K562 (cell line): ENCODE data around the gene ZBTB16. TPM values are rescaled to one million over a fixed set of nuclear protein-coding genes. Genes with fewer than 3 reads are reported as not detected.

Source experiments
- ATAC-seq: fragments of 200-7000 bp; cut with Tn5 transposase; 3 replicates; pipeline ENCODE4 v1.9.1; 2020; ENCODE audit warnings: moderate library complexity
- BruUV-seq: library from RNA; stranded (reverse); fragments of 400-500 nt; replicated peaks from 2 replicates; lab custom pipeline; 2021; lab: Mats Ljungman, UMichigan
- CTCF ChIA-PET: fragments of 300-600 bp; formaldehyde crosslinking; extraction: SDS; loops from one replicate; lab custom pipeline; 2021; ENCODE audit warnings: low intra/inter-chr PET ratio; lab: Yijun Ruan, JAX
- POLR2A ChIA-PET: fragments of 300-600, 350-650 bp; sonication (Branson Sonifier 250); formaldehyde crosslinking; extraction: SDS; loops from one replicate; lab custom pipeline; 2021; ENCODE audit warnings: antibody characterized with exemption, inconsistent platforms; lab: Yijun Ruan, JAX
- DNase-seq, 4 experiments: peaks; one replicate each; pipeline versions ENCODE4 v3.0.0 to v3.0.0-alpha.2; 2011 to 2018; ENCODE audit warnings: low spot score in 3 of 4, mixed read lengths in 3 of 4; ENCODE audit errors: extremely low read depth in 1 of 4
- FAIRE-seq: peaks from 2 replicates; lab custom pipeline; 2011; peaks lifted over from hg19 to GRCh38; lab: Jason Lieb, UNC
- H2AFZ ChIP-seq: 2 replicates; pipeline ENCODE4 v1.6.0; 2011; ENCODE audit warnings: low read depth, low read length, control low read depth, inconsistent platforms
- H3K27ac ChIP-seq: fragments of 200-600 bp; 3 replicates; pipeline ENCODE4 v1.8.0; 2011; ENCODE audit warnings: low read depth, mild to moderate bottlenecking, control low read depth, inconsistent platforms, low read length, moderate library complexity, mixed read lengths; ENCODE audit errors: extremely low read depth
- H3K27me3 ChIP-seq, 2 experiments: fragments of 300-600 bp in 1 of 2; 2 replicates in 1 of 2; 3 replicates in 1 of 2; pipeline versions ENCODE4 v1.6.0 to v1.8.0; 2011; ENCODE audit warnings: inconsistent platforms in 2 of 2, low read length in 2 of 2, mild to moderate bottlenecking in 1 of 2, mixed read lengths in 1 of 2, moderate library complexity in 1 of 2; ENCODE audit not compliant: control insufficient read depth in 2 of 2, insufficient read depth in 2 of 2
- H3K36me3 ChIP-seq: fragments of 300-600 bp; 3 replicates; pipeline ENCODE4 v1.8.0; 2011; ENCODE audit warnings: mild to moderate bottlenecking, low read length, inconsistent platforms; ENCODE audit not compliant: control insufficient read depth, insufficient read depth
- H3K4me1 ChIP-seq, 2 experiments: fragments of 200-600 bp in 1 of 2; replicated peaks in 1 of 2; 2 replicates in 1 of 2; 3 replicates in 1 of 2; pipeline versions ENCODE4 v1.5.1 to v1.8.0; 2011; ENCODE audit warnings: inconsistent platforms in 2 of 2, low read length in 2 of 2, mild to moderate bottlenecking in 1 of 2, mixed read lengths in 1 of 2, moderate library complexity in 1 of 2; ENCODE audit not compliant: control insufficient read depth in 2 of 2, insufficient read depth in 2 of 2
- H3K4me2 ChIP-seq: 2 replicates; pipeline ENCODE4 v1.6.1; 2011; ENCODE audit warnings: low read length, control low read depth, inconsistent platforms, mixed read lengths; ENCODE audit not compliant: insufficient read depth
- H3K4me3 ChIP-seq: fragments of 200-600 bp; sonication (generic), shearing (Covaris generic); 2 replicates; pipeline ENCODE4 v1.5.1; 2016; ENCODE audit warnings: control low read depth, inconsistent platforms
- H3K79me2 ChIP-seq: fragments of 200-600 bp; 3 replicates; pipeline ENCODE4 v1.8.0; 2011; ENCODE audit warnings: low read length, inconsistent platforms; ENCODE audit not compliant: control insufficient read depth, insufficient read depth
- H3K9ac ChIP-seq, 2 experiments: 2 replicates each; pipeline versions ENCODE4 v1.6.0 to v1.6.1; 2011; ENCODE audit warnings: low read depth in 2 of 2, low read length in 2 of 2, control low read depth in 1 of 2, inconsistent platforms in 1 of 2, mild to moderate bottlenecking in 1 of 2, mixed read lengths in 1 of 2; ENCODE audit not compliant: insufficient read depth in 1 of 2
- H3K9me1 ChIP-seq: one replicate; pipeline ENCODE4 v1.6.0; 2011; ENCODE audit warnings: inconsistent platforms, mild to moderate bottlenecking, low read length, moderate library complexity; ENCODE audit not compliant: control insufficient read depth, insufficient read depth
- H3K9me3 ChIP-seq: replicated peaks from 2 replicates; pipeline ENCODE4 v1.5.1; 2011; ENCODE audit warnings: low read depth, low read length, inconsistent platforms; ENCODE audit not compliant: control insufficient read depth, insufficient read depth
- H4K20me1 ChIP-seq: replicated peaks from 2 replicates; pipeline ENCODE4 v1.6.1; 2011; ENCODE audit warnings: low read length, inconsistent platforms, mixed read lengths; ENCODE audit not compliant: control insufficient read depth, insufficient read depth
- CHCHD3 ChIP-seq: fragments of 250-450 bp; sonication (Bioruptor Pico); IDR thresholded peaks from 2 replicates; pipeline ENCODE4 v2.1.2; 2022; ENCODE audit warnings: mild to moderate bottlenecking
- DEAF1 ChIP-seq: fragments of 450-650 bp; formaldehyde crosslinking; IDR thresholded peaks from 2 replicates; pipeline ENCODE4 v1.4.0; 2020; ENCODE audit warnings: mild to moderate bottlenecking, moderate library complexity
- ELK3 ChIP-seq: fragments of 450-650 bp; formaldehyde crosslinking; IDR thresholded peaks from 2 replicates; pipeline ENCODE4 v1.4.0; 2020; ENCODE audit warnings: mild to moderate bottlenecking
- FOXP4 ChIP-seq: sonication (generic); formaldehyde crosslinking; IDR thresholded peaks from 2 replicates; pipeline ENCODE4 v1.8.0; 2022; ENCODE audit warnings: mild to moderate bottlenecking, missing genetic modification reagents, borderline replicate concordance
- HDAC8 ChIP-seq: fragments of 450-650 bp; IDR thresholded peaks from 2 replicates; pipeline ENCODE4 v1.6.1; 2016; ENCODE audit warnings: mild to moderate bottlenecking, missing genetic modification characterization, moderate library complexity, missing compliant biosample characterization
- KLF16 ChIP-seq: IDR thresholded peaks from 2 replicates; pipeline ENCODE4 v1.6.1; 2016; ENCODE audit warnings: antibody characterized with exemption
- MED1 ChIP-seq: sonication (generic); formaldehyde crosslinking; IDR thresholded peaks from 2 replicates; pipeline ENCODE4 v1.8.1; 2023; ENCODE audit warnings: missing genetic modification reagents, borderline replicate concordance
- MIER1 ChIP-seq: fragments of 450-650 bp; IDR thresholded peaks from 2 replicates; pipeline ENCODE4 v1.6.1; 2016; ENCODE audit warnings: antibody characterized with exemption, mild to moderate bottlenecking, low read depth
- NCOA6 ChIP-seq: fragments of 450-650 bp; IDR thresholded peaks from 2 replicates; pipeline ENCODE4 v1.6.1; 2017; ENCODE audit warnings: mild to moderate bottlenecking
- RBM25 ChIP-seq: fragments of 200-400 bp; formaldehyde crosslinking; IDR thresholded peaks from 2 replicates; pipeline ENCODE4 v1.6.1; 2018; ENCODE audit warnings: low read length, low read depth, moderate library complexity; ENCODE audit not compliant: severe bottlenecking
- RBM34 ChIP-seq: fragments of 200-400 bp; formaldehyde crosslinking; IDR thresholded peaks from 2 replicates; pipeline ENCODE4 v1.6.1; 2018; ENCODE audit warnings: low read length, borderline replicate concordance; ENCODE audit not compliant: insufficient read depth
- SMARCE1 ChIP-seq: fragments of 450-650 bp; IDR thresholded peaks from 2 replicates; pipeline ENCODE4 v1.7.1; 2016; ENCODE audit warnings: mild to moderate bottlenecking
- USF2 ChIP-seq: sonication (generic); formaldehyde crosslinking; IDR thresholded peaks from 2 replicates; pipeline ENCODE4 v1.5.0; 2020; ENCODE audit warnings: missing genetic modification reagents
- ZNF217 ChIP-seq: sonication (generic); formaldehyde crosslinking; IDR thresholded peaks from 2 replicates; pipeline ENCODE4 v1.8.0; 2022; ENCODE audit warnings: mild to moderate bottlenecking, missing genetic modification reagents
- ZNF224 ChIP-seq: sonication (generic); formaldehyde crosslinking; IDR thresholded peaks from 2 replicates; pipeline ENCODE4 v1.8.0; 2022; ENCODE audit warnings: mild to moderate bottlenecking, missing genetic modification reagents
- ZNF316 ChIP-seq: fragments of 450-650 bp; IDR thresholded peaks from 2 replicates; pipeline ENCODE4 v1.6.1; 2016
- WGBS: fragments of 100-300 bp; shearing (Covaris generic); methylation state at CpG from one replicate; pipeline ENCODE4 v1.1.6; 2016; ENCODE audit warnings: low coverage, mixed read lengths; ENCODE audit not compliant: insufficient coverage; ENCODE audit errors: missing lambda C conversion rate; 5-methylcytosine and 5-hydroxymethylcytosine counted together
- in situ Hi-C: fragments of 300-500 bp; cut with MboI; formaldehyde crosslinking; loops from 4 replicates; pipeline ENCODE4 v1.15.0; 2018; ENCODE audit warnings: inconsistent platforms, mixed read lengths
- intact Hi-C: fragments of 100-400 bp; cut with micrococcal nuclease; formaldehyde crosslinking; loops from 2 replicates; pipeline ENCODE4 v1.14.2; 2022
- polyA plus RNA-seq, 8 experiments: library from polyadenylated mRNA; depleted of rRNA in 4 of 8; stranded (reverse) in 5 of 8; unstranded in 3 of 8; fragments of >200 nt; fragmentation: Nextera tagmentation in 2 of 8; fragmentation: Illumina TruSeq in 1 of 8; extraction: Ambion mirVana in 2 of 8; extraction: Trizol in 1 of 8; gene quantifications; 2 replicates each; pipeline versions ENCODE4 v1.2.1 to v1.2.3, GENCODE V29; 2011 to 2014; ENCODE audit warnings: inconsistent platforms in 1 of 8, missing spikeins in 1 of 8
- total RNA-seq, 7 experiments: library from RNA; depleted of rRNA in 6 of 7; stranded (reverse); fragments of >200 nt in 6 of 7; fragmentation: Illumina TruSeq in 2 of 7; extraction: Trizol in 2 of 7; gene quantifications; 2 replicates each; pipeline versions ENCODE4 v1.2.1 to v1.2.3, GENCODE V29; 2011 to 2021; ENCODE audit warnings: low replicate concordance in 1 of 7

ZBTB16 gene
- total and polyA plus RNA-seq, 9 of the 15 experiments (the other 6 are each of a cell fraction or from before 2014, with no cell fraction given) = 0.06 to 0.40 (median 0.24) TPM; not detected in 4

- 11% methylated on average over 4 of the region's 4 CpGs for WGBS
- no peaks in the 10 kb centered on the region for H3K79me2 ChIP-seq
- peaks cover 3 to 4% of the 10 kb centered on the region in 2 experiments; a peak in 2 of 5 replicates for H3K4me1 ChIP-seq
- H4K20me1 ChIP-seq = no peaks in the 10 kb centered on the region
- FAIRE-seq (no peak), ATAC-seq (no peak)
- in situ Hi-C loops = no loop called here
- no peak overlapping the region for H3K4me2 ChIP-seq
- no peak overlapping the region for H3K9ac ChIP-seq
- no peaks in the 10 kb centered on the region for H3K9me3 ChIP-seq
- H3K9me1 ChIP-seq = no peaks in the 10 kb centered on the region
- ChIA-PET POLR2A (no interaction called here), CTCF (interaction anchor here (0.9 to 2.8 kb wide), 2 partner anchors 484 kb away, joined by 3 to 16 read pairs; no protein-coding TSS in a partner anchor)
- H3K27ac ChIP-seq = no peak overlapping the region
- H3K4me3 ChIP-seq = no peak overlapping the region
- intact Hi-C loops = no loop called here
- no peak overlapping the region for H2AFZ ChIP-seq
- peaks cover 10 to 16% of the 10 kb centered on the region in 2 experiments for H3K27me3 ChIP-seq
- TF ChIP-seq SMARCE1 = no peak
- TF ChIP-seq CHCHD3 (CRISPR knock-in tag) = no peak
- no peak for TF ChIP-seq FOXP4 (CRISPR knock-in tag)
- TF ChIP-seq ZNF224 (CRISPR knock-in tag) = no peak
- TF ChIP-seq NCOA6 = no peak
- no peak for TF ChIP-seq RBM25
- no peak for TF ChIP-seq ZNF316
- no peak for TF ChIP-seq USF2 (CRISPR knock-in tag)
- no peak for TF ChIP-seq MIER1
- TF ChIP-seq HDAC8 (tag) = no peak
- no peak for TF ChIP-seq KLF16
- TF ChIP-seq MED1 = no peak
- no peak for TF ChIP-seq DEAF1 (CRISPR knock-in tag)
- no peak for TF ChIP-seq ELK3 (CRISPR knock-in tag)
- TF ChIP-seq ZNF217 (CRISPR knock-in tag) = no peak
- TF ChIP-seq RBM34 = no peak
- TF ChIP-seq, all 486 proteins: peak for 0
- no TSS peak for BruUV-seq
- no peaks in the 10 kb centered on the region for H3K36me3 ChIP-seq
- no peak for DNase-seq
Measured at GRCh38 chr11:114278342-114279065, 219.0 kb downstream of the ZBTB16 start.
